Keratinocyte (primary cell): ENCODE results near the gene TRIP11. TPM values are rescaled to one million over a fixed set of nuclear protein-coding genes. Genes with fewer than 3 reads are reported as not detected.

Source experiments
- DNase-seq: peaks from one replicate; pipeline ENCODE4 v3.0.0-alpha.2; 2011; ENCODE audit warnings: low read depth, missing footprints, low spot score
- FAIRE-seq: peaks from 2 replicates; lab custom pipeline; 2011; peaks lifted over from hg19 to GRCh38; lab: Jason Lieb, UNC
- H2AFZ ChIP-seq: 2 replicates; pipeline ENCODE4 v1.6.0; 2012; ENCODE audit warnings: low read length, control low read depth, inconsistent platforms; ENCODE audit not compliant: control insufficient read depth
- H3K27ac ChIP-seq: 2 replicates; pipeline ENCODE4 v1.5.1; 2011; ENCODE audit warnings: low read length; ENCODE audit not compliant: control insufficient read depth, insufficient read depth
- H3K27me3 ChIP-seq: 3 replicates; pipeline ENCODE4 v1.6.0; 2011; ENCODE audit warnings: low read length; ENCODE audit not compliant: control insufficient read depth, insufficient read depth; ENCODE audit errors: extremely low read depth
- H3K36me3 ChIP-seq, 2 experiments: 2 replicates in 1 of 2; 3 replicates in 1 of 2; pipeline ENCODE4 v1.5.1; 2011; ENCODE audit warnings: low read length in 2 of 2, mild to moderate bottlenecking in 1 of 2; ENCODE audit not compliant: control insufficient read depth in 2 of 2, insufficient read depth in 2 of 2; ENCODE audit errors: extremely low read depth in 1 of 2
- H3K4me1 ChIP-seq: 3 replicates; pipeline ENCODE4 v1.5.1; 2011; ENCODE audit warnings: low read length; ENCODE audit not compliant: control insufficient read depth, insufficient read depth; ENCODE audit errors: extremely low read depth
- H3K4me2 ChIP-seq: 3 replicates; pipeline ENCODE4 v1.6.0; 2011; ENCODE audit warnings: low read depth, low read length; ENCODE audit not compliant: control insufficient read depth, insufficient read depth; ENCODE audit errors: extremely low read depth
- H3K4me3 ChIP-seq, 3 experiments: fragments of 200-600 bp in 1 of 3; sonication (generic) in 1 of 3; 2 replicates in 2 of 3; 3 replicates in 1 of 3; pipeline ENCODE4 v1.5.1; 2011 to 2016; ENCODE audit warnings: low read length in 3 of 3, mild to moderate bottlenecking in 3 of 3, control low read depth in 2 of 3, inconsistent platforms in 1 of 3, low read depth in 1 of 3, mixed read lengths in 1 of 3, mixed run types in 1 of 3, moderate library complexity in 1 of 3; ENCODE audit not compliant: control insufficient read depth in 2 of 3, insufficient read depth in 2 of 3; ENCODE audit errors: extremely low read depth in 1 of 3
- H3K79me2 ChIP-seq: 2 replicates; pipeline ENCODE4 v1.6.0; 2012; ENCODE audit warnings: low read length; ENCODE audit not compliant: control insufficient read depth, insufficient read depth
- H3K9ac ChIP-seq: 3 replicates; pipeline ENCODE4 v1.6.0; 2011; ENCODE audit warnings: low read length; ENCODE audit not compliant: control insufficient read depth, insufficient read depth; ENCODE audit errors: extremely low read depth
- H3K9me1 ChIP-seq: 3 replicates; pipeline ENCODE4 v1.6.0; 2011; ENCODE audit warnings: low read length; ENCODE audit not compliant: control insufficient read depth, insufficient read depth; ENCODE audit errors: extremely low read depth
- H3K9me3 ChIP-seq: 2 replicates; pipeline ENCODE4 v1.5.1; 2012; ENCODE audit warnings: low read depth, low read length; ENCODE audit not compliant: control insufficient read depth
- H4K20me1 ChIP-seq: 3 replicates; pipeline ENCODE4 v1.6.0; 2011; ENCODE audit warnings: low read length; ENCODE audit not compliant: control insufficient read depth, insufficient read depth; ENCODE audit errors: extremely low read depth
- CTCF ChIP-seq, 3 experiments: IDR thresholded peaks in 1 of 3; conservative IDR thresholded peaks in 1 of 3; optimal IDR thresholded peaks in 1 of 3; 2 replicates in 2 of 3; 3 replicates in 1 of 3; pipeline versions ENCODE3 to v1.5.1; 2011; ENCODE audit warnings: low read length in 3 of 3, mild to moderate bottlenecking in 3 of 3, moderate library complexity in 2 of 3, control low read depth in 1 of 3, inconsistent platforms in 1 of 3; ENCODE audit not compliant: insufficient read depth in 2 of 3; ENCODE audit errors: extremely low read depth in 1 of 3
- EZH2 ChIP-seq: IDR thresholded peaks from one replicate; pipeline ENCODE4 v1.6.1; 2012; ENCODE audit warnings: inconsistent platforms, mild to moderate bottlenecking, low read length, moderate library complexity
- dilution Hi-C: fragments of 300-500 bp; cut with MboI; formaldehyde crosslinking; loops from one replicate; pipeline ENCODE4 v1.7.0; 2020; ENCODE audit warnings: low sequenced_read_pairs; ENCODE audit not compliant: extremely low pct_ligation_motif_present
- polyA plus RNA-seq, 5 experiments: library from polyadenylated mRNA; depleted of rRNA in 3 of 5; stranded (reverse) in 3 of 5; stranded (forward) in 1 of 5; unstranded in 1 of 5; fragments of >200 nt; gene quantifications; 1 replicate in 1 of 5; 2 replicates in 3 of 5; 3 replicates in 1 of 5; pipeline versions ENCODE4 v1.2.1 to v1.2.3, GENCODE V29; 2011 to 2012; ENCODE audit warnings: missing spikeins in 2 of 5, low read depth in 1 of 5, low replicate concordance in 1 of 5

Gene TRIP11
- polyA plus RNA-seq, 1 donor (not counting 4 experiments of a cell fraction or from before 2014, with no cell fraction given): 25.3 TPM

- peak overlapping the region; percentile 88 for H3K4me2 ChIP-seq
- H3K27me3 ChIP-seq: peaks cover 28% of the 10 kb centered on the region
- DNase-seq (no peak), FAIRE-seq (no peak)
- H3K9ac ChIP-seq: no peak overlapping the region
- no peaks in the 10 kb centered on the region for H3K36me3 ChIP-seq
- dilution Hi-C loops: no loop called here
- H3K9me1 ChIP-seq: no peaks in the 10 kb centered on the region
- no peaks in the 10 kb centered on the region for H3K79me2 ChIP-seq
- peaks cover 7% of the 10 kb centered on the region for H3K4me1 ChIP-seq
- no peak overlapping the region for H3K4me3 ChIP-seq
- no peaks in the 10 kb centered on the region for H3K9me3 ChIP-seq
- H3K27ac ChIP-seq: no peak overlapping the region
- no peaks in the 10 kb centered on the region for H4K20me1 ChIP-seq
- no peak overlapping the region for H2AFZ ChIP-seq
- peak; percentile 45 for TF ChIP-seq EZH2
- TF ChIP-seq CTCF (optimal IDR thresholded peaks at IDR 0.05 in 1 of 3, IDR thresholded peaks at IDR 0.05 in 1 of 3, conservative IDR thresholded peaks at IDR 0.05 in 1 of 3; ENCODE audit: extremely low read depth in 1 of 3, insufficient read depth in 2 of 3, low read length in 3 of 3): no peak
Measured at GRCh38 chr14:91945751-91946621, 93.9 kb downstream of the TRIP11 start.

- no peak overlapping the region for H3K27ac ChIP-seq
- H3K9me1 ChIP-seq: no peaks in the 10 kb centered on the region
- H3K4me3 ChIP-seq: no peak overlapping the region
- H3K79me2 ChIP-seq: no peaks in the 10 kb centered on the region
- no peak for FAIRE-seq
- no peaks in the 10 kb centered on the region for H4K20me1 ChIP-seq
- dilution Hi-C loops: no loop called here
- no peak overlapping the region for H3K9ac ChIP-seq
- H3K4me2 ChIP-seq: no peak overlapping the region
- TF ChIP-seq CTCF (optimal IDR thresholded peaks at IDR 0.05 in 1 of 3, IDR thresholded peaks at IDR 0.05 in 1 of 3, conservative IDR thresholded peaks at IDR 0.05 in 1 of 3; ENCODE audit: extremely low read depth in 1 of 3, insufficient read depth in 2 of 3, low read length in 3 of 3) (no peak), EZH2 (no peak)
- no peak for DNase-seq
- H3K9me3 ChIP-seq: no peaks in the 10 kb centered on the region
- peaks cover 7% of the 10 kb centered on the region for H3K4me1 ChIP-seq
- H3K36me3 ChIP-seq: no peaks in the 10 kb centered on the region
- H3K27me3 ChIP-seq: peaks cover 23% of the 10 kb centered on the region
- no peak overlapping the region for H2AFZ ChIP-seq
Measured at GRCh38 chr14:91942946-91943345, 96.9 kb downstream of the TRIP11 start.
